HG02852 (cell line): ENCODE data around the gene KRT4.
"Not testable (repeated sequence)": the region's sequence is repeated elsewhere in the genome, so short reads cannot be mapped to it uniquely, and the experiment has no call there.

ENCODE experiments used
- ATAC-seq: cut with Tn5 transposase; IDR thresholded peaks from one replicate; pipeline ENCODE4 v1.9.1; 2021; ENCODE audit warnings: mild to moderate bottlenecking, moderate library complexity; ENCODE audit not compliant: unreplicated experiment

Gene KRT4

GRCh38 chr12:52813885-52814709, at the start of gene KRT4:
Gene KRT4, minus strand, starts transcription at chr12:52814116. Its CDS starts 58 bp downstream, at chr12:52814058.
- ATAC-seq: no peak

GRCh38 chr12:52862023-52862422, 48.1 kb upstream of the KRT4 start:
- no peak for ATAC-seq

- ATAC-seq: no peak
These were observed 47.6 kb upstream of the KRT4 start for GRCh38 chr12:52861511-52861910.

- no peak for ATAC-seq
These were observed 46.3 kb upstream of the KRT4 start for GRCh38 chr12:52860102-52860823.

GRCh38 chr12:52857500-52857899, 43.6 kb upstream of the KRT4 start:
- ATAC-seq: no peak

GRCh38 chr12:52856787-52857186, 42.9 kb upstream of the KRT4 start:
- no peak for ATAC-seq

GRCh38 chr12:52856077-52856476, 42.2 kb upstream of the KRT4 start:
- not testable (repeated sequence) for ATAC-seq

- ATAC-seq: no peak
These were observed 37.9 kb upstream of the KRT4 start for GRCh38 chr12:52851787-52852186.

- no peak for ATAC-seq
These were observed 36.8 kb upstream of the KRT4 start for GRCh38 chr12:52850681-52851080.

GRCh38 chr12:52849511-52849910, 35.6 kb upstream of the KRT4 start:
- no peak for ATAC-seq

- ATAC-seq: no peak
These were observed 34.8 kb upstream of the KRT4 start, which contains the start of gene KRT78 for GRCh38 chr12:52848661-52849255. Gene KRT78, minus strand, starts transcription at chr12:52848994. Its CDS starts 64 bp downstream, at chr12:52848930.

- ATAC-seq: no peak
These were observed 33.6 kb upstream of the KRT4 start for GRCh38 chr12:52847335-52848102.

- no peak for ATAC-seq
These were observed 32.5 kb upstream of the KRT4 start for GRCh38 chr12:52846356-52846970.

GRCh38 chr12:52845946-52846345, 32.0 kb upstream of the KRT4 start:
- ATAC-seq: no peak

- ATAC-seq: no peak
These were observed 30.5 kb upstream of the KRT4 start for GRCh38 chr12:52844386-52844785.

- ATAC-seq: no peak
These were observed 25.7 kb upstream of the KRT4 start for GRCh38 chr12:52839436-52840105.

- no peak for ATAC-seq
These were observed 24.9 kb upstream of the KRT4 start for GRCh38 chr12:52838609-52839435.

- no peak for ATAC-seq
These were observed 24.1 kb upstream of the KRT4 start for GRCh38 chr12:52837781-52838608.
